AG20443 (cell line): Measurements from ENCODE around the gene TESMIN.

Experiments used
- DNase-seq: peaks from one replicate; pipeline ENCODE4 v3.0.0; 2012; ENCODE audit warnings: low spot score, mixed read lengths

TESMIN gene

DNA sequence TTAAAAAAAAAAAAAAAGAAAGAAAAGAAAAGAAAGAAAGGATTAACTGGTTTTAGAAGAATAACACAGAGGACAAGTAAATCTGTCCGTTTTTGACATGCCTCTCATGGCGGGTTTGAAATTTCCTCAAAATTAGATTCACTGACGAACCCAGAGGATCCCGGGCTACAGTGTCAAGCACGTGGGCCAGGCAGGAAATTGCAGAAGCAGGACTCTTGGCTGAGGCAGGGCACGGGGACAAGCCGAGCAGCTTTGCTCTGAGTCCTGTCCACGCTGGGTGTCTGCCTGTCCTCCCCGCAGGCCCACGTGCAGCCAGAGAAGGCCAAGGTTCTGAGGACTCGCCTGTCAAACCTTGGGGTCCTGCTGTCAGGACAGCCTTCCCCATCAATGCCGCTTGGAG, 42.3 kb downstream of the TESMIN start:
- no peak for DNase-seq

DNA sequence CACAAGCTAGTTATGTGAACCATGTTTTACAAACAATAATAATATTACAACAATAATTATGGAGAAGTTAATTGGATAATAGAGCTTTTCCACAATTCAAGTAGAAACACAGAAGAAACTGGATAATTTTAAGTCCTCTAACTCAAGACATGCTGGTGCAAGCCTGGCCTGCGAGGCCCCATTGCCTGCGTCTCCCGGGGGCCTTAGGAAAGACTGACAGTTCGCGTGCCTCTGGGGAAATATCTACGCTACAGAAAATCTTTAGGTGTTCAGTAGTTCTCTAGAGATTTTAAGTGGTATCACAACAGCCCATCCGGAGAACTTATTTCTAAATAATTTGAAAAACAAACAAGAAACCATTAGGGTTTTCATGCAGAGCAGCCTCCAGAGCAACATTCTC, 43.8 kb downstream of the TESMIN start:
- no peak for DNase-seq

DNA sequence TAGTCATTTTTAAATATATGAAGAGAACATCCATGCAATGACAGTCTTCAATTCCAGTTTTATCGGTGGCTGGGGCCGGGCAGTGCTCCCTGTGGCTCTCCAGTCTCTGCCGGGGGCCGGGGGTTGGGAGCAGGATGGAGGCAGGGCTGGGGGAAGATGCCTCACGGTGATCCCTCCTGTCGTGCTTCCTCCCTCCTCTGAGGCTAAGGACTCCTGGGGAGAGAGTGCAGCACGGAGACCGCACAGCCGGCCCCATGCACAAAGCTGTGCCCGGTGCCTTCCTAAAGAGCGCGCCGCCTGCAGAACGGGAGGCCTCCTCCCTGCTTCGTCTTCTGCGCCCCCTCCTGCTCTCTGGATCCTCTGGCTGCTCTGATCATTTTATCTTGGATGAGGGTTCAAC, 46.4 kb downstream of the TESMIN start:
- no peak for DNase-seq

DNA sequence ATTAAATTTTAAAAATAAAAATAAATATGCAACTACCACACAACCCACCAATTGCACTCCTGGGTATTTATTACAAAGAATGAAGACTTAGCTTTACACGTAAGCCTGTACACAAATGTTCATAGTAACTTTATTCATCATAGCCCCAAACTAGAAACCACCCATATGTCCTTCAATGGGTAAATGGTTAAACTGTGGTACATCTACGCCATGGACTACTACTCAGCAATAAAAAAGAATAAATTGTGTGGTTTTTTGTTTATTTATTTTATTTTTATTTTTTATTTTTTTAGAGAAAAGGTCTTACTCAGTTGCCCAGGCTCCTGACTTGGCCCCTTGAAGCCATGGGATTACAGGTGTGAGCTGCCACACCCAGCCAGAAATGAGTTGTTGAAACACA, 52.3 kb downstream of the TESMIN start:
- no peak for DNase-seq

DNA sequence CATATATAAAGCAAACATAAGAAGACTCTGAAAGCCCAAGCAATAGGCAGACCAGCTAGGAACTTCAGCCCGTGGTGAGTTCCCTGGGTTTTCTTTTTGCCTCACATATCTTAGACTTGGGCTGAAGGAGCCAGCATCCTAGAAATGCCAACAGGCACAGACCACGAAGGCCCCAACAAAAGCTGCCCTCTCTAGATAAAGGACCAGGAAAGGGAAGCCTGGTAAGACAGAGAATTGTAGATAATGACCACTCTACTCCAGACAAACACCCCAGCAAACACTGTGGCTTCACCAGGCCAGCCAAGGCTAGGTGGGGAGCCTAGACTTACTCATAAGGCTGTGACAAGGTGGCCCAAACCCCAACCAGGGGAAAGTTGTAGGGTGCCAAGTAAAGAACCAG, 55.8 kb downstream of the TESMIN start:
- no peak for DNase-seq

DNA sequence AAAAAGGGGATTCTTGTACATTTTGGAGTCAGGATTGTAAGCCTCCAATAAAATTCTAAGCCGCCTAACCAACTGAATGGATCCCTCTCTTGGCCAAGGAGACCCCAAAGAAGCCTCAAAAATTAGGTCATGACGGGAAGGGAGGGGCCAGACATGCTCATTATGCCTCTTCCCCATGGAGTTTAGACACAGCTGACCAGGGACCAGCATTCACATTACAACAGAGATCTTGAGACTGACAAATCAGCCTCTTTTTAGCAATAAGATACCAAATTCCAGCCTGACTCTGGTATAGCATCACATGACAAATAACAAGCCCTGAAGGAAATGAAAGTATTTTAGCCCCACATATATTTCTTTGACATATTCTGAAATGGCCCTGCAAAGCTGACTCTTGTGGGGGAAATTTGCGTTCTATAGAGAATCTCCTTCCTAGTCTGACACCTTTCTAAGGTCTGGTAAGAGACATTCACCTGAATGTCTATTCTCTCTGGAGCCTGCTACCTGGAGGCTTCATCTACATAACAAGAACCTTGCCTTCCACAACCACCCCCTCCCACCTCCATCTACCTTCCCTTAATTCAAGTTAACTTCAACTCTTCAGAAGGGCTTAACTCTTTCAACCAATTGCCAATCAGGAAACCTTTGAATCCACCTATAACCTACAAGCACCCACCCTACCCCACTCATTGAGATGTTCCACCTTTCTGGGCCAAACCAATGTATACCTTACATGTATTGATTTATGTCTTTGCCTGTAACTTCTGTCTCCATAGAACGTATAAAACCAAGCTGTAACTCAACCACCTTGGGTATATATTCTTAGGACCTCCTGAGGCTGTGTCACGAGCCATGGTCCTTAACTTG, 56.7 kb downstream of the TESMIN start:
- no peak for DNase-seq

DNA sequence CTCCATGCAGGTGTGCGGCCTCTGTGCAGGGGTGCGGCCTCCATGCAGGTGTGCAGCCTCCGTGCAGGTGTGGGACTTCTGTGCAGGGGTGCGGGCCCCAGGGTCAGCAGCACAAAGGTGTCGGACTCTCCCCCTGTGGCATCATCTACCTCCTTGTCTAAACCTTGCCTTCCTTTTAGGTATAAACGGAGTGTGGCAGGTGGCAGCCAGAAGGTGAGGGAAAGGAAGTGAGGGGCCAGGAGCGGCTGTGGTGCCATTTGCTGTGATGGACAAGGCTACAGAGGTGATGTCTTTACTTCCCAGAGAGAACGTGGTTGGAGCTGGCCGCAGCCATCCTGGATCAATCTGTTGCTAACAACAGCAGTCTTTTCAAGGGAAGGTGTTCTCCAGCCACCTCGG, 57.8 kb downstream of the TESMIN start:
- no peak for DNase-seq

DNA sequence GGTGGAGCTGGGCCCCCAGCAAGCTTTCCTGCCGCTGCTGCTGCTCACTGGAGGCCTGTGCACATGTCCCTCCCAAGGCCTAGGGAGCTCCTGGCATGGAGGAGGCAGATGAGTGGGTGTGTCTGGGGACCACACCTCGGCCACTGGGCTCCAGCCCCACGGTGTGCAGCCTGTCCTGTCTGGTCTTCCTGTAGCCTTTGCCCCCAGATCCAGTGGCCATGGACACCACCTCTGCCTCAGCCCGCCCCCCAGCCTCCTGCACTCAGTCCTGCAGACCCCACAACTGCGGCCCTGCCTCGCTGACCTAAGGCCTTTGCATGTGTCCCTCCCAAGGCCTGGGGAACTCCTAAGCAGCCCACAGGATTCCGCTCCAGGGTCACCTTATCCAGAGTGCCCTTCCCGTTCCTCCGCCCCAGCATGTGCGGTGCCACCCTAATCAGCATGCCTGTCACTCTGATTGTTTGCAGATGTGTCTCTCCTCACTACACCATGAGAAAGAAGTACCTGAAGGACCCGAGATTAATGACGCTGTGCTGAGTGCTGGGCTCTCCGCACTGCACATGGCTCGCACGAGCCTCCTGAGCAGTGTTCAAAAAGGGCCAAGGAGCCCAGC, 58.3 kb downstream of the TESMIN start:
- DNase-seq, result no peak

DNA sequence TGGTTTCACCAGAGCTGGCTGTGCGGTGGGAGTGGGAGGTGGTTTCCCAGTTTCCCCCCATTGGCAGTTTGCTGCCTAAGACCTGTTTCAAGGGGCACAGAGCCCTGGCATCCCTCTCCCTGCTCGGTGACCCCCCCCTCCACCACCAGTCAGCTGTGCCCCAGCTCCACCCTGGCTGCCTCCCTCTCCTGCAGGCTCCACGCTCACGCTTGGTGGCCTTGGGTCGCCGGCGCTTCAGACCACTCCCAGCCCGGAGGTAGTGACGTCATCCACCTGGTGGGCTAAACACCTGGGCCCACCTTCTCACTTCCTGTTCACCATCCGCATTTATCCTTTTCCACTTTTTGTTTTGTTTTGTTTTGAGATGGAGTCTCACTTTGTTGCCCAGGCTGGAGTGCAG, 59.2 kb downstream of the TESMIN start:
- no peak for DNase-seq

DNA sequence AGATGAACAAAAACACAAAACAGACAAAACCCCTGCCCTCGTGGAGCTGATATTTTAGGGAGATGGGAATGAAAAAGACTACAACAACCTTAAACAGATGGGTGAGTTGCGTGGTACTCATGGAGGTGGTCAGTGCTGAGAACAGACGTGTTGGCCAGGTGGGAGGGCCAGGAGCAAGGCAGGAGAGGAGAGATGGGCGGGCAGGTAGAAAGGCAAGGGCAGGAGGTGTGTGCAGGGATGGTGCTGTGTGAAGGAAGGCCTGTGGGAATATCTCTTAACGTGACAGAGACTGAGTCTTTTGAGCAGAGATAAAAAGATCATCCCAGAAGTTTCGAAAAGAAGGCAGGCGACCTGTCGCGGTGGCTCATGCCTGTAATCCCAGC, 59.9 kb downstream of the TESMIN start:
- DNase-seq, result no peak

DNA sequence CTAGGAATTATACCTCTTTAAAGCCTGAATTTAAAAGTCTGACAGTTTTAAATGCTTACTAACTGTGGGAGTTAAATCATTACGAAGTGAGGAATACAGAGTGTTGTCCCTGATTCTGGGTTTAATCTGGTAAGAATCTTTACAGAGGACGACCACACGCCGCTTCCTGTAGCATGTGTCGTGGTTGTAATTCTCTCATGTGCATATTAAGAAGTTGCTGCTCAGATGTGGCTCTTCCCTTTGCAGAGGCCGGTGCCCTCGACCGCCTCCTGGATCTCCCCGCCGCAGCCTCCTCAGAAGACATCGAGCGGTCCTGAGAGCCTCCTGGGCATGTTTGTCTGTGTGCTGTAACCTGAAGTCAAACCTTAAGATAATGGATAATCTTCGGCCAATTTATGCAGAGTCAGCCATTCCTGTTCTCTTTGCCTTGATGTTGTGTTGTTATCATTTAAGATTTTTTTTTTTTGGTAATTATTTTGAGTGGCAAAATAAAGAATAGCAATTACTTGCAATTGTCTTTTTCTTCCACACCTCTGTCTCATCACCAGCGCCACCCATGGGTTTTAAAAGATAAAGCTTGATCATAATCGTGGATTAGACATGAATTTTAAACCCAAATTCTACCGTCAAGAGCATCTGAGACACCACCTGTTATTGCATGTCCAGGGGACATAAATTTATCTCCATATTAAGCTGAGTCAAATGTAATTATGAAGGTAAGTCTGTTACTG, 60.5 kb downstream of the TESMIN start:
- no peak for DNase-seq

DNA sequence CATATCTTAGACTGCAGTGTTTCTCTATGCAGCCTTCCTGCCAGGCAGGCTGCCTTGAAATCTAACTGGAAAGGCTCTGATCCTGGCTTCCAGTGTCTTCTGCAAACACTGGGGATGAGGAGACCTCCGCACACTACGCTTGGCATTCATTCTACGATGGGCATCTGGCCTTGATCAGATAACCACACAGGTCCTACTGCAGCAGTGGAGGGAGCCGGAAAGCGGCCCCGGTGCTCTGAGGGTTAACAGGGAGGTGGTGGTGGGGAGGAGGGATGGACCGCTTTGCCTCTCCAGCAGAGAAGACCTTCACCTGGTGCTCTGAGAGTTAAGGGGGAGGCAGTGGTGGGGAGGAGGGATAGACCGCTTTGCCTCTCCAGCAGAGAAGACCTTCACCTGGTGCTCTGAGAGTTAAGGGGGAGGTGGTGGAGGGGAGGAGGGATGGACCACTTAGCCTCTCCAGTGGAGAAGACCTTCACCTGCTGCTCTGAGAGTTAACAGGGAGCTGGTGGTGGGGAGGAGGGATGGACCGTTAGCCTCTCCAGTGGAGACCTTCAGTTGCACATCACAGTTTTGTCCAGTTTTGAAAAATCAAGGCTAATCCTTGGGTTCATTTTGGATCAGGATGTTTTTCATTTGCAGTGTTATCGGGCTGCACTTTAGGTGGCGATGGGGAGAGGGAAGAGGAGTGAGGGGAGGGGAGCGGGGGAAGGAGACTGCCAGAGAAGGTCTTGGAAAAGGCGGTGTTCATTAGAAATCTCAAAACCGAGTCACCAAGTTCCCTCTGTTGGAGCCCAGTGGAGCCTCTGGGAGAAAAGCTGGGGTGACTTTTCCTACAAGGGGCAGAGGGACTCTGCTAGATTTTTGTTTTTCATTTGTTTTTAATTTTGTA, 61.3 kb downstream of the TESMIN start:
- DNase-seq, result no peak

DNA sequence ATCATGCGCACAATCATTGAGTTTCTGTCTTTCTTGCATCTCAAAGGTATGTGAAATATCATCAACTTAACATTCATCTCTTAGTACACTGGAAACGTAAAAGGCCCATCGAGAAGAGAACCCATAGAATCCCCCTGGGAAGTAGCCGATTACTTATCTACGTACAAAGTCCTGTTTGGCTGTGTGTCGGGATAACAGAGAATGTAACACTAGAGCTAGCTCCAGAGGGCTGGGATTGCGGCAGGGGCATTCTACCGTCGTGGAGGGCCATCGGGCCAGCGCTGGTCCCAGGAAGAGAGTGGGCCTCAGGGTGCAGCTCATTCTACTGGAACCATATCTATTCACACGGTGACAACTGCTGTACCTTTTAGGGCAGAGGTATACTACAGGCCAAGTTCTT, 62.4 kb downstream of the TESMIN start:
- DNase-seq, result no peak

DNA sequence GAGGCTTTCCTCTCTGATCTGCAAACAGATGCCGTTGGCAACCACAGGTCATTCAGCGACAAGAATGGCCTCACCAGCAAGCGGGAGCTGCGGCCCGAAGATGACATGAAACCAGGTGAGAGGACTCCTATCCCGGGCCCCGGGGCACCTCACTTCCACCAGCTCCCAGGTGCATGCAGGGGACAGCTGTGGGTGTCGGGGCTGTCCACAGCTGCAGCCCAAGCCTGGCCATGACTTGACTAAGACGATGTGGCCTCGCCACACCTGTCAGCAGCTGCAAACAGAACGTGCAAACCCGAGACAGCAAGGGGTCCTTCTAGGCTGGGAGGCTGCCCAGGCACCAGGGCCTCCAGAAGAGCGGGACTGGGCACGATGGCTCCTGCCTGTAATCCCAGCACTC, 63.3 kb downstream of the TESMIN start:
- DNase-seq, result no peak

DNA sequence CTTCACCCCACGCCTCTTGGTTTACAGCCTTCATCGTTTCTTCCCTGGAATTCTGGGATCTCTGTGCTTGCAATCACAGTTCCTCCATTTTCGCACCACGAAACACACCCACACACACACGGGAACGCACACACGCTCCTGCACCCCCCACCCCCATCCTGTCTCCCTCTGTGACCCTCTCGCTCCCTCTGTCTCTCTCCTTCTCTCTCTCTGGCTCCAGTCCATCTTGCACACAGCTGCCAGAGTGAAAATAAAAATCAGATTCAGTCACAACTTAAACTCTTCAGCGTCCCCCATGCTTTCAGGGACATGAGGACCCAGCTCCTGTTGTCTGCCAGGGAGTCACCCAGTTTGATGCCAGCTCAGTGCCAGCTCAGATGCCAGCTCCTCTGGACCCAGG, 64.0 kb downstream of the TESMIN start:
- no peak for DNase-seq

DNA sequence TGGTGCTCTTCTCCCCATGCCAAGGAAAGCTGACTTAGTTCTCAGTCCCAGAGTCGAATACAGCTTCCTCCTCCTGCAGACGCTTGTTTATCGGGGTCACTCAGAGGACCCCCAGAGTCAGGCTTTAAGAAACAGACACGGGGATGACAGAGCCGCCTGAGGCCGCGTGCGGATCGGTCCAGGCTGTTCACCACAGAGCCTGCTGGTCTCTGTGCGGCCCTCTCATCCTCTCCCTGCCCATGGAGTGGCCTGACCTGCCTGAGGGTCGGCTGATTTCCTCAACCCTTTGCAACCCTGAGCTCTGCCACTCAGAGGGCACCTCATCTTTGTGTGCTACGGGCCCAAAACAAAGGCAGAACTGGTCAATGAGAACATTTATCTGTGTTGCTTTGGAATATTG, 64.8 kb downstream of the TESMIN start:
- no peak for DNase-seq

DNA sequence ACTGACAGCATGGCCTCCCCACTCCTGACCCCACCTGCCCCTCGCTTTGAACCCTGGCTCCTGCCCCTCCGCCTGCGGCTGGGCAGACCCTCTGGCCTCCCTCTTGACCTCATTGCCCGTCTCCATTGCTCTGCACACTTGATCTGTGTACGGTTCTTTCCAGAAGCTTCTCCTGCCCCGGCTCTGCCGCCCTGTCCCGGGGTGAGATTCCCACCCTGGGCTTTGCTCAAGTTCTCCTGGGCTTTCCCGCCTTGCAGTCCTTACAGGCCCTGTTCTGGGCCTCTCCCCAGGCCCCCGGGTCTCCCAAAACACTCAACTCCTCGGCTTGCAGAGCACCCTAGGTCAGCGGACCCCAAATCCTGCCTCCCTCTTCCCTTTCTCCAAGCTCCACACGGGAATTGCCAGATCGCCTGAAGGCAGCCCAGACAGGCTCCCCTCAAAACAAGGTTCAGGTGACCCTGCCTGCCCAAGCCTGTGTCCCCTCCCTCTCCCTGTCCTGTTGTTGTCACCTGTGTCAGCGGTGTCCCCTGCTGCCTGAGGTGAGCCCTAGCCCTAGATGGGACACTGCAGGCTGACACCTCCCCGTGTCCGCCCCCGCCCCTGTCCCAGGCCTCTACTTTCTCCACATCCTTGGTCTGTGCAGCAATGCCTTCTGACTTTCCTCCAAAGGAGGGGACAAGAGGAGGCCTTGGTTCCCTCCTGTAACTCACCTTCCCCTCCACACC, 65.5 kb downstream of the TESMIN start:
- no peak for DNase-seq

DNA sequence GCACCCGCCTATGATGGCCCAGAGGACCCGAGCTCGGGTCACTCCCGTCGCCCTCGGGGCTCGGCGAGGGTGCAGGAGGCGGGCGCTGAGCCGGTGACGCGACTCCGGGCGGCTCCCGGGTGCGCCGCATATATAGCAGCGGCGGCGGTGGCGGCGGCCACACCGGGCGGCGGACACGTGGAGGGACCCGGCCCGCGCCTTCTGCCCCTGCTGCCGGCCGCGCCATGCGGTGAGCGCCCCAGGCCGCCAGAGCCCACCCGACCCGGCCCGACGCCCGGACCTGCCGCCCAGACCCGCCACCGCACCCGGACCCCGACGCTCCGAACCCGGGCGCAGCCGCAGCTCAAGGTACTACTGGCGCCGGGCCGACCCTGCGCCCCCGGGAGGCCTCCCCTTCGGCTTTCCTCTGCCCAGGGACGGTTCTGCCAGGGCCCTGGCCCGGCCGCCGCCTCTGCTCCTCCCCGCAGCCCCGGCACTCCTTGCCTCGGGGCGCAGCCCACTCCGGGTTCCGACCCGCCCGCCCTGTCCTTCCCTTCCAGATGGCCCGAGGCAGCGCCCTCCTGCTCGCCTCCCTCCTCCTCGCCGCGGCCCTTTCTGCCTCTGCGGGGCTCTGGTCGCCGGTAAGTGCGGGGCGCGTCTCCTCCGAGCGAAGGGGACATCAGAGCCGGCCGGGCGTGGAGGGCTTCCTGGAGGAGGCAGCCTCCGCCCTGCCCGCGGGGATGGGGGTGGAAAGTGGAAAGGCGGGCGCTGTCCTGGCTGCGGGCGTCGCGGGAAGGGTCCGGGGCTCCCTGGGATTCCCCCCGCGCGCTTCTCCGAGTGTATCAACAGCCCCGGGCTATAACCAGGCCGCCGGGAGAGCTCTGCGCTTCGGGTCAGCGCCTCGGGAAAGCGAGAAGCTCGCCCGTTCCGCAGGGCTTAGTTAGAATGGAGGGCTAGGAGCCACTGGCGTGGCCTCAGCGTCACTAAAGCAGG, 66.6 kb downstream of the TESMIN start, which contains the start of gene GAL:
TSS of gene GAL (plus strand) at position 160 of the 972 bp plus-strand sequence. CDS start at position 540, 380 bp downstream.
- peak; percentile 65 for DNase-seq

DNA sequence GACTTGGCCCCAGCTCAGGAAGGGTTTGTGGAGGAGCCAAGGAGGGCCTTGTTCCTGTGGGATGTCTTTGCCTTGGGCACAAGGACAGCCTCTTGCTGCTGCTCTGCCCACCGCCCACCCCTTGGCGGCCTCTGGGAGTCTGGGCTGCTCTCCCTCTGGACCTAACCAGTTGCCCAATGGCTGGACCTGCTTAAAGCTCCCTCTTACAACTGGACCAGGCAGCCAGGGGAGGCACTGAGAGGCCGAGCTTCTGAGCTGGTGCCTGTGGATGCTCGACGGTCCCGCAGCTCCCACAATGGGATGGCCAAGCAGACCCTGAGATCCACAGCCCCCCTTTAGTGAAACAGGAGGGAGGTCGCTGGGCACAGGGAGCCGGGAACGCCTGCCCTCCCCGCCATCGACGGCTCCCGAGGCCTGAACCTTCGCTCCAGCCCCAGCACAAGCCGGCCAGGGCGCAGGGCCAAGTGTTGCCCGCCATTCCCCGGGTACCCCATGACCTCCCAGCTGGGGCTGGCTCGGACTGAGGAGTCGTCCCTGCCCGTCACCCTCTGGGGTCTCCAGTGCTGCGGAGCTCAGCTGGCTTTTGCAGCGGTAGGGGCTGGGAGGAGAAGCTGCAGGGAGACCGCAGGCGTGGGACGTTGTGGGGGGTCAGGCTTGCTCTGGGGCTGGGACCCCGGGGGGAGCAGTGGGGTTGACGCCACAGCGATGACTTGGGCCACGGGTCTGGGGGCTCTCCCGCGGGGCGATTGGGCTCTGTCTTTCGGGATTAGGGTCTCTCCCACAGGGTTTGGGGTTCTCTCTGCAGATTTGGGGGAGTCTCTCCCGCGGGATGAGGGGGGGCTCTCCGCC, 67.6 kb downstream of the TESMIN start:
- DNase-seq, result no peak
